Activated T-cell treated with anti-CD3 and anti-CD28 coated beads, Interleukin-2, amount 50 U/mL, for 4 hours (primary cell): ENCODE results near the gene CAPZA2. TPM values are rescaled to one million over a fixed set of nuclear protein-coding genes. Genes with fewer than 3 reads are reported as not detected.

ENCODE experiments used
- ATAC-seq, 2 donors: fragments of 200-7000 bp; cut with Tn5 transposase; one replicate each; pipeline ENCODE4 v1.10.0; 2021
- DNase-seq: peaks from one replicate; pipeline ENCODE4 v3.0.0-alpha.2; 2020
- H3K27me3 Mint-ChIP-seq: one replicate; pipeline ENCODE4 v1.8.0; 2021; ENCODE audit warnings: low read depth, mixed read lengths
- H3K36me3 Mint-ChIP-seq: one replicate; pipeline ENCODE4 v1.8.0; 2022; ENCODE audit warnings: mixed read lengths; ENCODE audit not compliant: insufficient read depth
- H3K4me1 Mint-ChIP-seq: one replicate; pipeline ENCODE4 v1.8.0; 2021; ENCODE audit warnings: low read depth, mixed read lengths
- H3K4me3 Mint-ChIP-seq: one replicate; pipeline ENCODE4 v1.8.0; 2021; ENCODE audit warnings: mild to moderate bottlenecking, moderate library complexity, mixed read lengths
- H3K9me3 Mint-ChIP-seq: one replicate; pipeline ENCODE4 v1.8.0; 2021; ENCODE audit warnings: mixed read lengths
- total RNA-seq, 3 donors: library from RNA; stranded (reverse); gene quantifications; one replicate each; pipeline ENCODE4 v1.2.1, GENCODE V29; 2021

The CAPZA2 gene
- total RNA-seq, 3 donors from 2014 or later = 172 to 178 (median 175) TPM

- ATAC-seq = no peak
- DNase-seq = no peak
Measured at GRCh38 chr7:116840256-116840655, 22.1 kb upstream of the CAPZA2 start.

GRCh38 chr7:116842371-116842770, 20.0 kb upstream of the CAPZA2 start:
- H3K4me3 Mint-ChIP-seq = no peak overlapping the region
- H3K27me3 Mint-ChIP-seq = peaks cover 23% of the 10 kb centered on the region
- DNase-seq (no peak), ATAC-seq (no peak)
- peaks cover 12% of the 10 kb centered on the region for H3K4me1 Mint-ChIP-seq
- H3K36me3 Mint-ChIP-seq = no peaks in the 10 kb centered on the region
- H3K9me3 Mint-ChIP-seq = no peaks in the 10 kb centered on the region

More at GRCh38 chr7:116840256-116840655, 22.1 kb upstream of the CAPZA2 start:
- Mint-ChIP-seq H3K9me3 (no peaks in the 10 kb centered on the region), H3K36me3 (no peaks in the 10 kb centered on the region), H3K4me3 (no peak overlapping the region), H3K4me1 (peaks cover 12% of the 10 kb centered on the region), H3K27me3 (peaks cover 19% of the 10 kb centered on the region)

- no peaks in the 10 kb centered on the region for H3K36me3 Mint-ChIP-seq
- peaks cover 23% of the 10 kb centered on the region for H3K27me3 Mint-ChIP-seq
- DNase-seq (no peak), ATAC-seq (no peak)
- H3K9me3 Mint-ChIP-seq = no peaks in the 10 kb centered on the region
- H3K4me1 Mint-ChIP-seq = peaks cover 12% of the 10 kb centered on the region
- no peak overlapping the region for H3K4me3 Mint-ChIP-seq
Measured at GRCh38 chr7:116843378-116843777, 19.0 kb upstream of the CAPZA2 start.

GRCh38 chr7:116851175-116851574, 11.2 kb upstream of the CAPZA2 start:
- Mint-ChIP-seq H3K9me3 (no peaks in the 10 kb centered on the region), H3K36me3 (no peaks in the 10 kb centered on the region), H3K4me1 (no peaks in the 10 kb centered on the region), H3K27me3 (peaks cover 29% of the 10 kb centered on the region), H3K4me3 (no peak overlapping the region)
- no peak for DNase-seq
- no peak for ATAC-seq

- Mint-ChIP-seq H3K4me1 (no peaks in the 10 kb centered on the region), H3K36me3 (no peaks in the 10 kb centered on the region), H3K27me3 (peaks cover 26% of the 10 kb centered on the region), H3K4me3 (no peak overlapping the region), H3K9me3 (no peaks in the 10 kb centered on the region)
- DNase-seq = no peak
- no peak for ATAC-seq
Measured at GRCh38 chr7:116851671-116852070, 10.7 kb upstream of the CAPZA2 start.

- H3K4me1 Mint-ChIP-seq = peaks cover 1% of the 10 kb centered on the region
- ATAC-seq (no peak), DNase-seq (no peak)
- no peaks in the 10 kb centered on the region for H3K9me3 Mint-ChIP-seq
- H3K36me3 Mint-ChIP-seq = no peaks in the 10 kb centered on the region
- peaks cover 26% of the 10 kb centered on the region for H3K27me3 Mint-ChIP-seq
- no peak overlapping the region for H3K4me3 Mint-ChIP-seq
Measured at GRCh38 chr7:116854132-116854531, 8.3 kb upstream of the CAPZA2 start.

GRCh38 chr7:116857052-116857451, 5.3 kb upstream of the CAPZA2 start:
- DNase-seq (no peak), ATAC-seq (no peak)
- Mint-ChIP-seq H3K27me3 (peaks cover 16% of the 10 kb centered on the region), H3K4me3 (no peak overlapping the region), H3K9me3 (no peaks in the 10 kb centered on the region), H3K4me1 (peaks cover 13% of the 10 kb centered on the region), H3K36me3 (no peaks in the 10 kb centered on the region)

- DNase-seq (no peak), ATAC-seq (no peak)
- Mint-ChIP-seq H3K4me1 (peaks cover 22% of the 10 kb centered on the region), H3K27me3 (peaks cover 15% of the 10 kb centered on the region), H3K9me3 (no peaks in the 10 kb centered on the region), H3K4me3 (no peak overlapping the region), H3K36me3 (no peaks in the 10 kb centered on the region)
Measured at GRCh38 chr7:116859323-116859722, 3.1 kb upstream of the CAPZA2 start.

- Mint-ChIP-seq H3K9me3 (no peaks in the 10 kb centered on the region), H3K27me3 (peaks cover 10% of the 10 kb centered on the region), H3K4me1 (peaks cover 37% of the 10 kb centered on the region), H3K4me3 (peak overlapping the region; percentile 98), H3K36me3 (no peaks in the 10 kb centered on the region)
- DNase-seq (no peak), ATAC-seq (no peak)
Measured at GRCh38 chr7:116861717-116862116, 670 bp upstream of the CAPZA2 start.

- peak overlapping the region; percentile 98 for H3K4me3 Mint-ChIP-seq
- DNase-seq (peak; percentile 7), ATAC-seq (no peak)
- H3K36me3 Mint-ChIP-seq = peaks cover 5% of the 10 kb centered on the region
- peaks cover 5% of the 10 kb centered on the region for H3K27me3 Mint-ChIP-seq
- peaks cover 51% of the 10 kb centered on the region for H3K4me1 Mint-ChIP-seq
- no peaks in the 10 kb centered on the region for H3K9me3 Mint-ChIP-seq
Measured at GRCh38 chr7:116862951-116863670, 724 bp downstream of the CAPZA2 start.

GRCh38 chr7:116863936-116864500, 1.6 kb downstream of the CAPZA2 start:
- H3K4me3 Mint-ChIP-seq = peak overlapping the region; percentile 98
- DNase-seq = no peak
- peaks cover 54% of the 10 kb centered on the region for H3K4me1 Mint-ChIP-seq
- no peaks in the 10 kb centered on the region for H3K9me3 Mint-ChIP-seq
- ATAC-seq = no peak
- peaks cover 5% of the 10 kb centered on the region for H3K27me3 Mint-ChIP-seq
- peaks cover 6% of the 10 kb centered on the region for H3K36me3 Mint-ChIP-seq

GRCh38 chr7:116871061-116871700, 8.8 kb downstream of the CAPZA2 start:
- Mint-ChIP-seq H3K36me3 (peaks cover 17% of the 10 kb centered on the region), H3K4me1 (peaks cover 81% of the 10 kb centered on the region), H3K4me3 (peak overlapping the region; percentile 1), H3K9me3 (no peaks in the 10 kb centered on the region), H3K27me3 (no peaks in the 10 kb centered on the region)
- DNase-seq (no peak), ATAC-seq (no peak)

- no peaks in the 10 kb centered on the region for H3K9me3 Mint-ChIP-seq
- H3K4me1 Mint-ChIP-seq = peaks cover 73% of the 10 kb centered on the region
- DNase-seq (no peak), ATAC-seq (peak in 1 of 2 donors; percentile 8)
- H3K4me3 Mint-ChIP-seq = no peak overlapping the region
- H3K36me3 Mint-ChIP-seq = peaks cover 17% of the 10 kb centered on the region
- H3K27me3 Mint-ChIP-seq = no peaks in the 10 kb centered on the region
Measured at GRCh38 chr7:116872026-116872425, 9.6 kb downstream of the CAPZA2 start.

- H3K9me3 Mint-ChIP-seq = no peaks in the 10 kb centered on the region
- no peaks in the 10 kb centered on the region for H3K27me3 Mint-ChIP-seq
- peaks cover 11% of the 10 kb centered on the region for H3K36me3 Mint-ChIP-seq
- no peak for DNase-seq
- H3K4me1 Mint-ChIP-seq = peaks cover 61% of the 10 kb centered on the region
- ATAC-seq = no peak
- no peak overlapping the region for H3K4me3 Mint-ChIP-seq
Measured at GRCh38 chr7:116873619-116874018, 11.2 kb downstream of the CAPZA2 start.
